ENCODE results near the gene FIP1L1. TPM values are rescaled to one million over a fixed set of nuclear protein-coding genes. Genes with fewer than 3 reads are reported as not detected.
"Not testable (repeated sequence)": the region's sequence is repeated elsewhere in the genome, so short reads cannot be mapped to it uniquely, and the experiment has no call there.

The FIP1L1 gene
- total and polyA plus RNA-seq, 9 of the 15 experiments (the other 6 are each of a cell fraction or from before 2014, with no cell fraction given) = 34.6 to 137 (median 72.0) TPM

DNA sequence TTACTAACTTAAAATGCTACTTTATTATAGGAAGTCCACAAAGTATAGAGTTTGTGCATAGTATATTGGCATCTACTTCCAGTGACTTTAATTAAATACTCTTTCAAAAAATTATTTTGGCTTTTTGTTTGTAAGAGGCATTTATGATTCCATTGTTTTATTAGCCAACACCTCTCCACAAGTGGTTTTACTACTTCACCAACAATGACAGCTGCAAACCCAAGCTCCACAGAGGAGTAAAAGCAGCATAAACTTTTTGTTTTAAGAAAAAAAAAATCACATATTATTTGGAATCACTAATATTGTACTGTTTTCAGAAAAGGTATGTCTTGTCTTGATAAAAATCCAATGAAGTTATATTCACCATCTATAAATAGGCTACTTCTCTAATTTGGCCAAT lies 88.5 kb downstream of the FIP1L1 start (continued):
- TF ChIP-seq, protein P1, sequence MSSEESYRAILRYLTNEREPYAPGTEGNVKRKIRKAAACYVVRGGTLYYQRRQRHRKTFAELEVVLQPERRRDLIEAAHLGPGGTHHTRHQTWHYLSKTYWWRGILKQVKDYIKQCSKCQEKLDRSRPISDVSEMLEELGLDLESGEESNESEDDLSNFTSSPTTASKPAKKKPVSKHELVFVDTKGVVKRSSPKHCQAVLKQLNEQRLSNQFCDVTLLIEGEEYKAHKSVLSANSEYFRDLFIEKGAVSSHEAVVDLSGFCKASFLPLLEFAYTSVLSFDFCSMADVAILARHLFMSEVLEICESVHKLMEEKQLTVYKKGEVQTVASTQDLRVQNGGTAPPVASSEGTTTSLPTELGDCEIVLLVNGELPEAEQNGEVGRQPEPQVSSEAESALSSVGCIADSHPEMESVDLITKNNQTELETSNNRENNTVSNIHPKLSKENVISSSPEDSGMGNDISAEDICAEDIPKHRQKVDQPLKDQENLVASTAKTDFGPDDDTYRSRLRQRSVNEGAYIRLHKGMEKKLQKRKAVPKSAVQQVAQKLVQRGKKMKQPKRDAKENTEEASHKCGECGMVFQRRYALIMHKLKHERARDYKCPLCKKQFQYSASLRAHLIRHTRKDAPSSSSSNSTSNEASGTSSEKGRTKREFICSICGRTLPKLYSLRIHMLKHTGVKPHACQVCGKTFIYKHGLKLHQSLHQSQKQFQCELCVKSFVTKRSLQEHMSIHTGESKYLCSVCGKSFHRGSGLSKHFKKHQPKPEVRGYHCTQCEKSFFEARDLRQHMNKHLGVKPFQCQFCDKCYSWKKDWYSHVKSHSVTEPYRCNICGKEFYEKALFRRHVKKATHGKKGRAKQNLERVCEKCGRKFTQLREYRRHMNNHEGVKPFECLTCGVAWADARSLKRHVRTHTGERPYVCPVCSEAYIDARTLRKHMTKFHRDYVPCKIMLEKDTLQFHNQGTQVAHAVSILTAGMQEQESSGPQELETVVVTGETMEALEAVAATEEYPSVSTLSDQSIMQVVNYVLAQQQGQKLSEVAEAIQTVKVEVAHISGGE (CRISPR knock-in tag; IDR thresholded peaks at IDR 0.05) = no peak
- TF ChIP-seq ZNF324 (CRISPR knock-in tag; IDR thresholded peaks at IDR 0.05) (no peak), PHB (CRISPR knock-in tag; IDR thresholded peaks at IDR 0.05) (no peak), MAZ (CRISPR knock-in tag; conservative IDR thresholded peaks at IDR 0.05 in 1 of 2, IDR thresholded peaks at IDR 0.05 in 1 of 2) (no peak), MTA1 (IDR thresholded peaks at IDR 0.05; ENCODE audit: borderline replicate concordance) (no peak), ZFP36 (IDR thresholded peaks at IDR 0.05; ENCODE audit: low read depth, low read length, partially characterized antibody) (no peak)

DNA sequence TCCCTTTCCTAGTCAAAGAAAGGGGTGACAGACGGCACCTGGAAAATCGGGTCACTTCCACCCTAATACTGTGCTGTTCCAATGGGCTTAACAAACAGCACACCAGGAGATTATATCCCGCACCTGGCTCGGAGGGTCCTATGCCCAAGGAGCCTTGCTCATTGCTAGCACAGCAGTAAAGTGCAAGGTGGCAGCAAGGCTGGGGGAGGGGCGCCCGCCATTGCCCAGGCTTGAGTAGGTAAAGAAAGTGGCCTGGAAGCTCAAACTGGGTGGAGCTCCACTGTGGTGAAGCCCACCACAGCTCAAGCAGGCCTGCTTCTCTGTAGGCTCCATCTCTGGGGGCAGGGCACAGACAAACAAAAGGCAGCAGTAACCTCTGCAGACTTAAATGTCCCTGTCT lies 89.1 kb downstream of the FIP1L1 start:
- H3K27ac ChIP-seq (ENCODE audit: extremely low read depth, low read depth, low read length); H3K4me1 ChIP-seq (replicated peaks in 1 of 2; ENCODE audit: control insufficient read depth in 2 of 2, insufficient read depth in 2 of 2, low read length in 2 of 2); H3K9me1 ChIP-seq (ENCODE audit: control insufficient read depth, insufficient read depth, low read length); H3K27me3 ChIP-seq (ENCODE audit: control insufficient read depth in 2 of 2, insufficient read depth in 2 of 2, low read length in 2 of 2); POLR2A ChIA-PET; CTCF ChIA-PET (ENCODE audit: low intra/inter-chr PET ratio); DNase-seq (ENCODE audit: extremely low read depth in 1 of 4, low spot score in 3 of 4); H3K9me3 ChIP-seq (replicated peaks; ENCODE audit: control insufficient read depth, insufficient read depth, low read depth, low read length); H2AFZ ChIP-seq (ENCODE audit: low read depth, low read length); BruUV-seq (replicated peaks); H3K4me2 ChIP-seq (ENCODE audit: insufficient read depth, low read length); H3K4me3 ChIP-seq; ATAC-seq; intact Hi-C loops (cut with micrococcal nuclease); H3K79me2 ChIP-seq (ENCODE audit: control insufficient read depth, insufficient read depth, low read length); H3K9ac ChIP-seq (ENCODE audit: insufficient read depth in 1 of 2, low read depth in 2 of 2, low read length in 2 of 2); in situ Hi-C loops (cut with MboI); FAIRE-seq; H4K20me1 ChIP-seq (replicated peaks; ENCODE audit: control insufficient read depth, insufficient read depth, low read length): not testable (repeated sequence)
- peaks cover 13% of the 10 kb centered on the region; the same call in 2 of the 3 replicates for H3K36me3 ChIP-seq (ENCODE audit: control insufficient read depth, insufficient read depth, low read length)
- WGBS (ENCODE audit: insufficient coverage, low coverage, missing lambda C conversion rate) = 88% methylated on average over 6 of the region's 6 CpGs

Data from K562 (cell line).